H1 (cell line): ENCODE measurements around the gene ARRDC1. TPM values are rescaled to one million over a fixed set of nuclear protein-coding genes. Genes with fewer than 3 reads are reported as not detected.

ENCODE experiments used
- RAD21 ChIP-seq, 2 experiments: IDR thresholded peaks in 1 of 2; conservative IDR thresholded peaks in 1 of 2; 2 replicates each; pipeline ENCODE4 v1.6.1; 2011; ENCODE audit warnings: low read depth in 2 of 2, low read length in 2 of 2, improper control_type of control experiment in 1 of 2, inconsistent platforms in 1 of 2, mild to moderate bottlenecking in 1 of 2, moderate library complexity in 1 of 2
- polyA plus RNA-seq, 7 experiments: library from polyadenylated mRNA; depleted of rRNA in 3 of 7; stranded (reverse) in 5 of 7; unstranded in 2 of 7; fragments of >200 nt in 5 of 7; fragments of 200-250 nt in 2 of 7; gene quantifications; 1 replicate in 5 of 7; 2 replicates in 1 of 7; 4 replicates in 1 of 7; pipeline versions ENCODE4 v1.2.1 to v1.2.3, GENCODE V29; 2011 to 2013; ENCODE audit warnings: missing spikeins in 2 of 7, mixed read lengths in 2 of 7
- total RNA-seq: library from RNA; stranded (reverse); fragmentation: NEBNext Ultra II Directional; extraction: Animal tissue kit (Norgen Biotek cat#: 25700); gene quantifications from 2 replicates; pipeline ENCODE4 v1.2.1, GENCODE V29; 2021
- TF ChIP-seq, protein P1 (sequence below): fragments of 300-600 bp; sonication (generic); IDR thresholded peaks from 2 replicates; pipeline ENCODE4 v1.7.1; 2012; ENCODE audit warnings: low read length, moderate library complexity, mild to moderate bottlenecking, inconsistent platforms; ENCODE audit not compliant: insufficient replicate concordance
- TF ChIP-seq, protein P2 (sequence below): IDR thresholded peaks from 2 replicates; pipeline ENCODE4 v1.6.1; 2011; ENCODE audit warnings: low read length, improper control_type of control experiment

The ARRDC1 gene
- total and polyA plus RNA-seq, 2 of the 8 experiments (the other 6 are each of a cell fraction or from before 2014, with no cell fraction given), result 22.0 to 58.4 TPM

DNA sequence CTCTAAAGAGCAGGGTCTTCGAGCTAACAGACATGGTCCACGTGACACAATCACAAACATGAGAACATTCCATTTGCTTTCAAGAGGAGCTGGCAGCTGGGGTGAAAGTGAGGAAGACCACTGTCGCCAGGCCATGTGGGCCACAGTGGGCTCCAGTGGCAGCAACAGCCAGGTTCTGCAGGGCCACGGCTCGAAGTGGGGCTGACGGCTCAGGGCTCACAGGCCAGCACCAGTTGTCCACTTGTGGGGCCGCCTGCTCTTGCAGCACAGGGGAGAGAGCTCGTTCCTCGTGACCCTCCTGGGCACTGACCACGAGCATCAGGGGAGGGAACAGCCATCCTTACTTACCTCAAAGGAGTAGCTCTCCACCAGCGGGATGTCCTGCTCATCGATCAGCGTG is 17.2 kb upstream of the ARRDC1 start (continued):
- TF ChIP-seq, protein P1, sequence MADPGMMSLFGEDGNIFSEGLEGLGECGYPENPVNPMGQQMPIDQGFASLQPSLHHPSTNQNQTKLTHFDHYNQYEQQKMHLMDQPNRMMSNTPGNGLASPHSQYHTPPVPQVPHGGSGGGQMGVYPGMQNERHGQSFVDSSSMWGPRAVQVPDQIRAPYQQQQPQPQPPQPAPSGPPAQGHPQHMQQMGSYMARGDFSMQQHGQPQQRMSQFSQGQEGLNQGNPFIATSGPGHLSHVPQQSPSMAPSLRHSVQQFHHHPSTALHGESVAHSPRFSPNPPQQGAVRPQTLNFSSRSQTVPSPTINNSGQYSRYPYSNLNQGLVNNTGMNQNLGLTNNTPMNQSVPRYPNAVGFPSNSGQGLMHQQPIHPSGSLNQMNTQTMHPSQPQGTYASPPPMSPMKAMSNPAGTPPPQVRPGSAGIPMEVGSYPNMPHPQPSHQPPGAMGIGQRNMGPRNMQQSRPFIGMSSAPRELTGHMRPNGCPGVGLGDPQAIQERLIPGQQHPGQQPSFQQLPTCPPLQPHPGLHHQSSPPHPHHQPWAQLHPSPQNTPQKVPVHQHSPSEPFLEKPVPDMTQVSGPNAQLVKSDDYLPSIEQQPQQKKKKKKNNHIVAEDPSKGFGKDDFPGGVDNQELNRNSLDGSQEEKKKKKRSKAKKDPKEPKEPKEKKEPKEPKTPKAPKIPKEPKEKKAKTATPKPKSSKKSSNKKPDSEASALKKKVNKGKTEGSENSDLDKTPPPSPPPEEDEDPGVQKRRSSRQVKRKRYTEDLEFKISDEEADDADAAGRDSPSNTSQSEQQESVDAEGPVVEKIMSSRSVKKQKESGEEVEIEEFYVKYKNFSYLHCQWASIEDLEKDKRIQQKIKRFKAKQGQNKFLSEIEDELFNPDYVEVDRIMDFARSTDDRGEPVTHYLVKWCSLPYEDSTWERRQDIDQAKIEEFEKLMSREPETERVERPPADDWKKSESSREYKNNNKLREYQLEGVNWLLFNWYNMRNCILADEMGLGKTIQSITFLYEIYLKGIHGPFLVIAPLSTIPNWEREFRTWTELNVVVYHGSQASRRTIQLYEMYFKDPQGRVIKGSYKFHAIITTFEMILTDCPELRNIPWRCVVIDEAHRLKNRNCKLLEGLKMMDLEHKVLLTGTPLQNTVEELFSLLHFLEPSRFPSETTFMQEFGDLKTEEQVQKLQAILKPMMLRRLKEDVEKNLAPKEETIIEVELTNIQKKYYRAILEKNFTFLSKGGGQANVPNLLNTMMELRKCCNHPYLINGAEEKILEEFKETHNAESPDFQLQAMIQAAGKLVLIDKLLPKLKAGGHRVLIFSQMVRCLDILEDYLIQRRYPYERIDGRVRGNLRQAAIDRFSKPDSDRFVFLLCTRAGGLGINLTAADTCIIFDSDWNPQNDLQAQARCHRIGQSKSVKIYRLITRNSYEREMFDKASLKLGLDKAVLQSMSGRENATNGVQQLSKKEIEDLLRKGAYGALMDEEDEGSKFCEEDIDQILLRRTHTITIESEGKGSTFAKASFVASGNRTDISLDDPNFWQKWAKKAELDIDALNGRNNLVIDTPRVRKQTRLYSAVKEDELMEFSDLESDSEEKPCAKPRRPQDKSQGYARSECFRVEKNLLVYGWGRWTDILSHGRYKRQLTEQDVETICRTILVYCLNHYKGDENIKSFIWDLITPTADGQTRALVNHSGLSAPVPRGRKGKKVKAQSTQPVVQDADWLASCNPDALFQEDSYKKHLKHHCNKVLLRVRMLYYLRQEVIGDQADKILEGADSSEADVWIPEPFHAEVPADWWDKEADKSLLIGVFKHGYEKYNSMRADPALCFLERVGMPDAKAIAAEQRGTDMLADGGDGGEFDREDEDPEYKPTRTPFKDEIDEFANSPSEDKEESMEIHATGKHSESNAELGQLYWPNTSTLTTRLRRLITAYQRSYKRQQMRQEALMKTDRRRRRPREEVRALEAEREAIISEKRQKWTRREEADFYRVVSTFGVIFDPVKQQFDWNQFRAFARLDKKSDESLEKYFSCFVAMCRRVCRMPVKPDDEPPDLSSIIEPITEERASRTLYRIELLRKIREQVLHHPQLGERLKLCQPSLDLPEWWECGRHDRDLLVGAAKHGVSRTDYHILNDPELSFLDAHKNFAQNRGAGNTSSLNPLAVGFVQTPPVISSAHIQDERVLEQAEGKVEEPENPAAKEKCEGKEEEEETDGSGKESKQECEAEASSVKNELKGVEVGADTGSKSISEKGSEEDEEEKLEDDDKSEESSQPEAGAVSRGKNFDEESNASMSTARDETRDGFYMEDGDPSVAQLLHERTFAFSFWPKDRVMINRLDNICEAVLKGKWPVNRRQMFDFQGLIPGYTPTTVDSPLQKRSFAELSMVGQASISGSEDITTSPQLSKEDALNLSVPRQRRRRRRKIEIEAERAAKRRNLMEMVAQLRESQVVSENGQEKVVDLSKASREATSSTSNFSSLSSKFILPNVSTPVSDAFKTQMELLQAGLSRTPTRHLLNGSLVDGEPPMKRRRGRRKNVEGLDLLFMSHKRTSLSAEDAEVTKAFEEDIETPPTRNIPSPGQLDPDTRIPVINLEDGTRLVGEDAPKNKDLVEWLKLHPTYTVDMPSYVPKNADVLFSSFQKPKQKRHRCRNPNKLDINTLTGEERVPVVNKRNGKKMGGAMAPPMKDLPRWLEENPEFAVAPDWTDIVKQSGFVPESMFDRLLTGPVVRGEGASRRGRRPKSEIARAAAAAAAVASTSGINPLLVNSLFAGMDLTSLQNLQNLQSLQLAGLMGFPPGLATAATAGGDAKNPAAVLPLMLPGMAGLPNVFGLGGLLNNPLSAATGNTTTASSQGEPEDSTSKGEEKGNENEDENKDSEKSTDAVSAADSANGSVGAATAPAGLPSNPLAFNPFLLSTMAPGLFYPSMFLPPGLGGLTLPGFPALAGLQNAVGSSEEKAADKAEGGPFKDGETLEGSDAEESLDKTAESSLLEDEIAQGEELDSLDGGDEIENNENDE, result no peak
- TF ChIP-seq RAD21 (IDR thresholded peaks at IDR 0.05 in 1 of 2, conservative IDR thresholded peaks at IDR 0.05 in 1 of 2; ENCODE audit: low read depth in 2 of 2, low read length in 2 of 2), result no peak
- TF ChIP-seq, protein P2, sequence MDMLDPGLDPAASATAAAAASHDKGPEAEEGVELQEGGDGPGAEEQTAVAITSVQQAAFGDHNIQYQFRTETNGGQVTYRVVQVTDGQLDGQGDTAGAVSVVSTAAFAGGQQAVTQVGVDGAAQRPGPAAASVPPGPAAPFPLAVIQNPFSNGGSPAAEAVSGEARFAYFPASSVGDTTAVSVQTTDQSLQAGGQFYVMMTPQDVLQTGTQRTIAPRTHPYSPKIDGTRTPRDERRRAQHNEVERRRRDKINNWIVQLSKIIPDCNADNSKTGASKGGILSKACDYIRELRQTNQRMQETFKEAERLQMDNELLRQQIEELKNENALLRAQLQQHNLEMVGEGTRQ, result no peak
